GM03348 (cell line): ENCODE data around the gene TNFRSF11A.

Experiments used
- DNase-seq: peaks from one replicate; pipeline ENCODE4 v3.0.0; 2012; ENCODE audit warnings: low spot score

The TNFRSF11A gene

GRCh38 chr18:62384068-62384467, 59.0 kb downstream of the TNFRSF11A start:
- DNase-seq: no peak

DNA sequence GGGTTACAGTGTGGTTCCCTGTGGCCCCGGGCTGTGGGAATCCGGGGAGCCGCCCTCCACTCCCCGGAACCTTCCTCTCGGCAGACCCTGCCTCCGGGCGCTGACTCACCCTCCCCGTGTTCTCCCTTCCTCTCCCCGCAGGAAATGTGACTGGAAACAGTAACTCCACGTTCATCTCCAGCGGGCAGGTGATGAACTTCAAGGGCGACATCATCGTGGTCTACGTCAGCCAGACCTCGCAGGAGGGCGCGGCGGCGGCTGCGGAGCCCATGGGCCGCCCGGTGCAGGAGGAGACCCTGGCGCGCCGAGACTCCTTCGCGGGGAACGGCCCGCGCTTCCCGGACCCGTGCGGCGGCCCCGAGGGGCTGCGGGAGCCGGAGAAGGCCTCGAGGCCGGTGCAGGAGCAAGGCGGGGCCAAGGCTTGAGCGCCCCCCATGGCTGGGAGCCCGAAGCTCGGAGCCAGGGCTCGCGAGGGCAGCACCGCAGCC, 59.5 kb downstream of the TNFRSF11A start:
- DNase-seq: no peak

DNA sequence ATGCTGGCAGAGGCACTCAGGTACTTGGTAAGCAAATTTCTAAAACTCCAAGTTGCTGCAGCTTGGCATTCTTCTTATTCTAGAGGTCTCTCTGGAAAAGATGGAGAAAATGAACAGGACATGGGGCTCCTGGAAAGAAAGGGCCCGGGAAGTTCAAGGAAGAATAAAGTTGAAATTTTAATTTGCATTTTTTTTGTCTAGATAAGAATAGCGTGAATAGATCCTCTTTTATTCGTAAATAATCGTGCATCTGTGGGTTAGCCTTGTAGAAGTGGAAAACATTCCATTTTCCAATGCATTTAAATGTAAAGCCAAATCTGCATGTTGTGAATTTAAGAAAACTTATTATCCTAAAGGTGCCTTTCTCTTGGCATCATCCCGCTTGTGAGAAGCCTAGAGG, 61.0 kb downstream of the TNFRSF11A start:
- no peak for DNase-seq

DNA sequence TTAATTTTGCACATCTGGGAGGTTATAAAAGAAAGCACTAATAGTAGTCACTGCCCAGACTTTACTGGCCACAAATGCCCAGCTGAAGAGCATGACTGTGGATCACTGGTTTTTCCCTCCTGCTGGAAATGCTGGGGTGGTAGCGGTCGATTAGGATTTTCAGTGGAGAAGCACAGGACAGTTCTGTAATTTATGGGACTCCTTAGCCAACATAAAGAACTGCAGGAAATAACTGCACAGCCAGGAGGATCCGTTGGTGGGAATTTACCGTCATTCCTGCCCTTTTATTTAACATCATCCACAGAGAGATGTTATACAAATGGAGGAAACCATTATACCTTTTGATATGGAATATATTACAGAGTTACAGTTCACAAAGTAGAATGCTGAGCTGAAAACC, 61.5 kb downstream of the TNFRSF11A start:
- DNase-seq: no peak

DNA sequence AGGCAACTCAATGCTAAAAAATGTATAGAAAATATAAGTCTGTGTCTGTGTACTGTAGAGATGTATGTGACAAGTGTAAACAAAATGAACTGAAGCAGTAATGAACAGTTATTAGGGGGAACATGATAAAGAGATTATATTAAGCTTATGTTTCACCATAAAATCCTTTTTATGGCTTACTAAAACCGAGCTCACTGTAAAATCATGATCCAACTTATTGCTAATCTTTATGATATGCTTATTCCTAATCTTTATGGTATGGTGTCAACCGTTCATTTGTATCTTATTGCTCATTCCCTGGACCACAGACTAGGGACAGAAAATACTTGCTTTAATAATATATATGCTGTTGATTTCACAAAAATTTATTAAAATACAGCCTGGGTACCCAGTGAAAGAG, 62.1 kb downstream of the TNFRSF11A start:
- DNase-seq: no peak

- no peak for DNase-seq
These were observed 64.0 kb downstream of the TNFRSF11A start for GRCh38 chr18:62388855-62389760.

DNA sequence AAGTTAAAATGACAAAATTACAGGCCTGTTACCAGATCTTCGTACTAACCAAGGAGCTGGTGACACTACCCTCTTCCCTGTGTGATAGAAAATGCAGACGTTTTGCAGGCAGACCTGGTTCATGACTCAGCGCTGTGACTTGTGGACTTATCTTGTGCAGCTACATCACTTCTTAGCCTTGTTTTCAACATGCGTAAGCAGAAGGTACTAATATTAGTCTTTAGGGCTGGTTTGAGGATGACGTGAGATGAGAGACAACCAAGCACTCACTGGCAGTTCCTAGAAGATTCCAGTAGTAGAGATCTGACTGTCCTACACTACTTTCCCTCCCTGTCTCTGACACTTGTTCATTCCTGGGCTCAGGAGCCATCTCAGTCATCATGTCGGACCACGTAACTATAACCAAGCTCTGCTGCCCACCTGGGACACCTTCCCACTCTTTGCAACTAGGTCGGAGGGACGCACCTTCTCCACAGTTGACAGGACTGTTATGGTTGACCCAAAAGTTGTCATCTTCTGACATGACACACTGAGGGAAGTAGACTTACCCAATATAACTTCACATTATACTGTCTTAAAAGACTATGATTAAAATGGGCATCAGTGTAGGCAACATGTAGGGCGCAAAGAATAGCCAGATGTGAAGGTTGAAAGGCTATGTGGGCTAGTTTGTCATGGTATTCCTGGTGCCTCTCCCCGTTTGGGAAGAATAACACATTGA, 64.8 kb downstream of the TNFRSF11A start:
- no peak for DNase-seq

GRCh38 chr18:62394006-62394763, 69.1 kb downstream of the TNFRSF11A start:
- DNase-seq: no peak

DNA sequence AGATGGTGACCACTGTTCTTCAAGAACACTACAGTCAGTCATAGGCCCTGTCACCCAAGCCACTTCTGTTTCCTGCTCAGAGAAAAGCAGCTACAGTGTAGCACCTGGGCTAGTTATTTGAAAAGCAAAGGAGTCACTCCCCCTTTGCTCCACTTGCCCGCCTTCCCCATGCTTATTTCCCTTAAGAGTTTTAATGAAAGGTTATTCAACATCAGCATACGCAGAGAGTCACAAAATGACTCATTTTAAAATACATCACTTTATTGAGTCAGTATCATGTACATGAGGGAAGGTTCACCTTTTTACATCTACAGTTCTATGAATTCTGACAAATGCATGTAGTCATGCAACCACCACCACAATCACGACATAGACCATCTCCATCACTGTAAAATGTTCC, 71.3 kb downstream of the TNFRSF11A start:
- DNase-seq: no peak

DNA sequence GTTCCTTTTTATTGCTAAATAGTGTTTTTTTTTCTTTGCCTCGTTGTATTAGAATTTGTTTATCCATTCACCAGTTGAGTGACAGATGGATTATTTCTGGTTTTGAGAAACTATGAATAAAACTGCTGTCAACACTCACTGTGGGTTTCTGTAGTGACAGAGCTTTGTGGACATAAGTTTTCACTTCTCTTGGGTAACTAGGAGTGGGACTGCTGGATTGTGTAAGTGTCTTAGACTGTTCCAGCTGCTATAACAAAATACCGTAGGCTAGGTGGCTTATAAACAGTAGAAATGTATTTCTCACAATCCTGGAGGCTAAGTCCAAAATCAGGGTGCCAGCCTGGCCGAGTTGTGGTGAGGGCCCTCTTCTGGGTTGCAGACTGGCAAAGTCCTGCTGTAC, 71.9 kb downstream of the TNFRSF11A start:
- no peak for DNase-seq

GRCh38 chr18:62398291-62398690, 73.2 kb downstream of the TNFRSF11A start:
- DNase-seq: no peak

DNA sequence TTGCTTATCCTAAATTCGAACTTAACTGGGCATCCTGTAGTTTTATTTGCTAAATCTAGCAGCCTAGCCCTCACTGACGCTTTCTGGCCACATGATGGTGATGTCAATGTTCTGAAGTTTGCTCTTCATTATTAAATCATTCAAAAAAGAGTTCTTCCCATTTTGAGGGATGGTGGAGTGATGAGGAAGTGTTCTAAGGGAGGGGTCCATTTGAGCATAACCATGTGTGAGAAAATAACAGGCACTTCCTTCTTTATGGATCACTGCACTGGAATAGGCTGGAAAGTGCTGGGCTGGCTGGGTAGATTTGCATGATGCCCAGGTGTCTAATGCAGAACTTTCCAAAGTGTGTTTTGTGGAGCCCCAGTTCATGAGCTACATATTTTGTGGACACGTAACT, 74.2 kb downstream of the TNFRSF11A start:
- no peak for DNase-seq

DNA sequence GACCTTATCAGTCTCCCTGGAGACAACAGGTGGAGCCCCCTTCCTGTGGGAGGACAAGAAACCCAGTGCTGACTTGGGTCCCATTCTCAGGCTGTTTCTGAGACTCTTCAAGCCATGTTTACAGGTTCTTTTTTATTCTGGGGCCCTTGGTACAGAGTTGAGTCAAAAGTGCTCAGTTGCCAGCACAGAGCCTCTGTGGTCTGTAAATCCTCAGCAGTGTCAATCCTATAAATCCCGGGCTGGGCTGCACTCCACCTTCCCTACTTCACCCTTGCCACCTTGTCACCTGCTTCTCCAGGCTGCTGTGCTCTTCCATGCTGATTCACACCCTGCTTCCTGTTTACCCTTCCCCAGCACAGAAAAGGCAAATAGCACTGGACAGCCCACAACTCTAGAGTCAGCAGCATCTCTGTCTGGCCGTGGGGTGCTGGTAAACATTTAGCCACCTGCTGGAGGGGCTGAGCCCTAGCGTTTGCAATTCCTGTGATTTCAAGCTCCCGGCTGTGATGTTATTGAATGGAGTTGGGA, 74.7 kb downstream of the TNFRSF11A start:
- no peak for DNase-seq

GRCh38 chr18:62400916-62401315, 75.8 kb downstream of the TNFRSF11A start:
- no peak for DNase-seq

GRCh38 chr18:62402342-62402948, 77.3 kb downstream of the TNFRSF11A start:
- DNase-seq: no peak

DNA sequence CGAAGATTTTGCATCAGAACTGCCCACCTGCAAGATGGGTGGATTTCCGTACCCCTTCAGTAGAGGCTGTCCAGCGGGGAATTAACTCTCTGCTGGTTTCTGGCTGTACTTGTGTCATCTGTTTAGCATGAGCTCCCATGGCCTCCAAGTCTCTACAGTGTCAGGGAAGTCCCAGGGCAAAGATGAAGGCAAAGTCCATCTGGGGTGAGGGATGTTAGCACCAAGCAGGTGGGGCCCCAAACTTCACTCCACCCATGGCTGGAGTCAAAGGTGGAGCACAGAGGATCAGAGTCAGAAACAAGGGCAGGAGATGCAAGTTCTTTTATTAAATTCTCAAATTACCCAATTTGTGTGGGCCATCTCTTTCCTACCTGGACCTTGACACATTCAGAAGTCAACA, 78.0 kb downstream of the TNFRSF11A start:
- DNase-seq: no peak

DNA sequence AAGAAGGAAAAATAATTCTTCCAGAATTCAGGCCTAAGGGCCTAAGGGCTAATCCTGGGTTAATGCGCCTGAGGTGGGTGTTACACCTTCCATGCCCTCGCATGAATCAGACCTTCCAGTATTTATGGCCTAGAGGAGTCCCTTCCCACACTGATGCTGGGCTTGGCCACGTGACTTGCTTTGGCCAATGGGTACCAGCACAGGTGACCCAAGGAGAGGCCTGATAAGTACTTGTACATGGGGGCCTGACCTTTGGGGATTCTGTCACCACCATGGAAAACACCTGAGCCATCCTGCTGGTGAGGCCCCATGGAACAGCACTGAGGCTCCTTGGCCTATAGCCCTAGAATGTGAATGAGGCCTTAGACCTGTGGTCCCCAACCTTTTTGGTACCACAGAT, 79.8 kb downstream of the TNFRSF11A start:
- DNase-seq: no peak

GRCh38 chr18:62407660-62408059, 82.5 kb downstream of the TNFRSF11A start:
- no peak for DNase-seq

- DNase-seq: no peak
These were observed 84.7 kb downstream of the TNFRSF11A start for GRCh38 chr18:62409821-62410220.

GRCh38 chr18:62412231-62412979, 87.3 kb downstream of the TNFRSF11A start:
- no peak for DNase-seq

DNA sequence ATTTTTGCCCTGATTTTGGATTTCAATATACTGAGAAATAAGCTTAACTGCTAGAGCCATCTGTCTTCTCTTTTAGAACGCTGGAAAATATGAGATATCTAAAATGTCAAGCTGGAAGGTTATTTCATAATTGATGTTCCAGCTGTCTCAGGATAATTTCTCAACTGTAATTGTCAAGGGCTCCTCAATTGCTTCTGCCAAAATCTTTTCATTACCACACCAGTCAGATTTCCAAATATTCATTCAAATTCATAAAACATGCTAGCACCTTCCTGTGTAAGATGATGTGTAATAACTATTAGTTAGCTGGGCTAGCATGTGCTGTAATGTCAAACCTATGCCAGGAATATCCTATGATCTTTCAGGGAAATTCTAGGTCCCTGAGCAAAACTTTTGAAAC, 88.1 kb downstream of the TNFRSF11A start:
- no peak for DNase-seq
